Measurements from ENCODE around the gene ERAP2.
"Not testable (repeated sequence)": the region's sequence is repeated elsewhere in the genome, so short reads cannot be mapped to it uniquely, and the experiment has no call there.

ERAP2 gene

GRCh38 chr5:96901384-96901783 is 25.1 kb downstream of the ERAP2 start:
- no peak for DNase-seq

GRCh38 chr5:96901841-96902240 is 25.5 kb downstream of the ERAP2 start:
- no peak for DNase-seq

- DNase-seq = no peak
These were observed 26.6 kb downstream of the ERAP2 start for GRCh38 chr5:96902876-96903275.

GRCh38 chr5:96903300-96903699 is 27.0 kb downstream of the ERAP2 start:
- no peak for DNase-seq

GRCh38 chr5:96904054-96904931 is 28.0 kb downstream of the ERAP2 start:
- no peak for DNase-seq

GRCh38 chr5:96905864-96906263 is 29.6 kb downstream of the ERAP2 start:
- DNase-seq = no peak

GRCh38 chr5:96909003-96909402 is 32.7 kb downstream of the ERAP2 start:
- DNase-seq = no peak

GRCh38 chr5:96909435-96909834 is 33.1 kb downstream of the ERAP2 start:
- DNase-seq = no peak

GRCh38 chr5:96911139-96911538 is 34.8 kb downstream of the ERAP2 start:
- no peak for DNase-seq

- no peak for DNase-seq
These were observed 36.9 kb downstream of the ERAP2 start for GRCh38 chr5:96913233-96913632.

- DNase-seq = no peak
These were observed 43.5 kb downstream of the ERAP2 start for GRCh38 chr5:96919754-96920197.

GRCh38 chr5:96920744-96921355 is 44.5 kb downstream of the ERAP2 start:
- DNase-seq = no peak

- DNase-seq = no peak
These were observed 46.4 kb downstream of the ERAP2 start for GRCh38 chr5:96922499-96923244.

GRCh38 chr5:96924016-96924443 is 47.7 kb downstream of the ERAP2 start:
- no peak for DNase-seq

GRCh38 chr5:96926276-96926675 is 50.0 kb downstream of the ERAP2 start:
- peak in 1 of 2 donors; percentile 27 for DNase-seq

GRCh38 chr5:96927008-96927407 is 50.7 kb downstream of the ERAP2 start:
- DNase-seq = no peak

GRCh38 chr5:96928931-96929708 is 52.8 kb downstream of the ERAP2 start:
- DNase-seq = no peak

- no peak for DNase-seq
These were observed 53.8 kb downstream of the ERAP2 start for GRCh38 chr5:96930058-96930457.

- DNase-seq = no peak
These were observed 54.3 kb downstream of the ERAP2 start for GRCh38 chr5:96930589-96930988.

GRCh38 chr5:96931037-96931436 is 54.7 kb downstream of the ERAP2 start:
- not testable (repeated sequence) for DNase-seq

- no peak for DNase-seq
These were observed 55.3 kb downstream of the ERAP2 start for GRCh38 chr5:96931605-96932004.

GRCh38 chr5:96932026-96932425 is 55.7 kb downstream of the ERAP2 start:
- DNase-seq = no peak

All from bone marrow (tissue), 2 donors.